CD4-positive, alpha-beta T cell treated with Interleukin-21 for 1 hour (primary cell): ENCODE measurements around the gene MPO.
A peak's percentile ranks its signal among the peaks of the same experiment; 100 is the strongest.

ENCODE experiments used
- DNase-seq: peaks from one replicate; pipeline ENCODE4 v3.0.0-alpha.2; 2020

MPO gene

DNA sequence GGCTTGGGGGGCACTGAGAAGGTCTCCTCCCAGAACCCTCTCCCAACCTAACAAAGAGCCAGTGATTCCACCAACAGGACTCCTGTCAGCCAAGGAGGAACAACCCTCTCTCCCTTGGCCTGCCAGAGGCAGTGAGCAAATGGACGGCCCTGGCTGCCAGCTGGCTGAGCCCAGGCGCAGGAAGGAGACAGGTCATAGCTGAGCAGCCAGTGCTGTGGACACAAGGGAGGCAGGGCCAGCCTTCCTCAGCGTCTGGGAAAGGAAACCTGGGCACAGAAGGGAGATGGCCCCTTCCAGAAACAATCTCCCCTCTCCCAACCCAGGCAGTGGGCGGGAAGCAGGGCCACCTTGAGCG lies 2.1 kb downstream of the MPO start:
- DNase-seq: no peak

DNA sequence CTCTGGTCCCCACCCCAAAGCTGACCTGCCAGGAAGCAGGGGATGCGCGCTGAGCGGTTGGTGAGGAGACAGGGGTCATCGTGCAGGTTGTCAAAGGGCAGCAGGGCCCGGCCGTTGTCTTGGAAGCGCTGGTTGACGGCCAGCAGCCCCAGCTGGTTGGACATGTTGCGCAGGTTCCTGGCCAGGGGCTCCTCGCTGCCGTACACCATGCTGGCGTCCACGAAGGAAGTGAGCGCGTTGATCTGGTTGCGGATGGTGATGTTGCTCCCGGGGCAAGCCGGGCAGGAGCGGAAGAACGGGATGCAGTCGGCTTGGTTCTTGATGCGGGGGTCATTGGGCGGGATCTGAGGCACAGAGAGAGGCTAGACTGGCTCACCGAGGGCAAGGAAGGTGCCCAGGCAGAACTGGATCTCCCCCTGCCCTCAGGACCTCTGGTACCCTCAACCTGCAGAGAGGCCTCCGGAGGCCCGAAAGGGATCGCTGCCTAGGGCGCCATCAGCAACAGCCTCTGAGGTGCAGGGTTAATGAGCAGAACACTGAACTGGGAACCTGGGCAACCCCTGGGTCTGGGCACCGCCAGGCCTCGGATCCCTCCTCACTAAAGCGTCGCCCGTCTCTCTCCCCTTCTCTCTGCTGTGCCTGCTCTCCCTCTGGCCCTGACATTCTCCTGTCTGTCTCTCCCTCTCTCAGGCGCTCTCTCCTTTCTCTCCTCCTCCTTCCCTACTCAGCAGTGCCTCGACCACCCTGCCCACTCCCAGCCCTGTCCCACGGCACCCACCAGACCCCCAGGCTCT lies 2.7 kb downstream of the MPO start:
- no peak for DNase-seq

- peak; percentile 48 for DNase-seq
Measured at GRCh38 chr17:58277107-58277801, 3.5 kb downstream of the MPO start.

- no peak for DNase-seq
Measured at GRCh38 chr17:58276423-58276822, 4.3 kb downstream of the MPO start.

- no peak for DNase-seq
Measured at GRCh38 chr17:58275417-58275816, 5.3 kb downstream of the MPO start.

DNA sequence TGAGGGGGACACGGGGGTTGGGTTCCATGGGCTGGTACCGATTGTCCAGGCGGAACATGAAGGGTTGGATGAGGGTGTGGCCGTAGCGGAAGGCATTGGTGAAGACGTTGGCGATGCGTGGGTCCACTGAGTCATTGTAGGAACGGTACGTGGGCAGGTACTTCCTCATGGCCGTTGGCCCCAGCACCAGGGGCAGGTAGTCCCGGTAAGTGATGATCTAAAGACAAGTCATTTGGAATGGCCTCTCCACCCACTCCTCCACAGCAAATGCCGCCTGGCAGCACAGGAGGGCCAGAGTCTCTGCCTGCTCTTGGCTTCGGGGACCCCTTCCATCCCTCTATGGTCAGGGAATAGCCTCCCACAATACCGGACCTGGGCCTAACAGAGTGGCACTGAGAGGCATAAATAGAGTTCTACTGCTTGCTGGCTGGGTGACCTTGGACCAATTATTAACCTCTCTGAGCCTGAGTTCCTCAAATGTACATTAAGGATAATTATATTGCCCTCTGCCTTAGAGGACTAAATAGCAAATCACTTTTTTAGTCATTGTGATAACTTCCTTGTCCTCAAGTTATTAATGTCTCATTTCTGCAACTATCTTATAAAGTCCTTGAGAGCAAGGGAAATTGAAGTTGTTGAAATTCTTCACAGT lies 7.2 kb downstream of the MPO start:
- DNase-seq: no peak

DNA sequence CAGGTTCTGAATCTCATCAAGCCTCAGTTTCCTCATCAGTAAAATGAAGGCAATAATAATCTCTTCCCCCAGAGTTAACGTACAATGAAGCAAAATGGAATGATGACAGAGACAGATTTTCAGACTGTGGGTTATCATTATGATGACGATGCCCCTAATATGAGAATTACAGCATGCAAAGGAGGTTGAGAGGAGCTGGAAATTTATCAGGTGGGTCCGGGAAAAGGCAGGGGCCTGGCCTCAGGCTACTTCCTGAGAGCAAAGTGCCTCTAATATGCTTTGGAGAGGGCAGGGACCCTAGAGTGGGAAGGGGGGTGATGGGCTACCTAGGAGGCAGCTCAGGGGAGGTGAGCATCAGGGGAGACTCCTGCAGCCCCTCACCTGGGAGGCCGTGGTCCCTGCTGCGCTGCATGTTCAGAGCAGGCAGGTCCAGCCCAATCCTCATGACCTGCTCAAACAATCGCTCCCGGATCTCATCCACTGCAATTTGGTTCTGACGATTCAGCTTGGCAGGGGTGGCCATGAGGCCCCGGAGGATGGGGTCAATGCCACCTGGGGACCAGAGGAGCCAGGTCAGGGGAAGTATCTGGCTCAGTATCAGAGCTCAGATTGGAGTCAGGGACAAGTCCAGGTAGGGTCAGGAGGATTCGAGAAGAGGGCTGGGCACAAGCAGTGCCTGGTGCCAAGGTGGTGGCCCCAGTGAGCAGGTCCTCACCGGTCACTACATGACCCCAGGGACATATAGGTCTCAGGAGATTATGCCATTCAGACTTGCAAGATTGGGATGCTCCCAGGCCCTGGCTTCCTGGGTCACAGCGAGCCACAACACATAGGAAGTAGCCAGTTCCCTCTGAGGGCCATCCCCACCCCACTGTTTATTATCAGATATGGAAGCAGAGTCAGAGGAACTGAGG lies 8.1 kb downstream of the MPO start:
- no peak for DNase-seq

DNA sequence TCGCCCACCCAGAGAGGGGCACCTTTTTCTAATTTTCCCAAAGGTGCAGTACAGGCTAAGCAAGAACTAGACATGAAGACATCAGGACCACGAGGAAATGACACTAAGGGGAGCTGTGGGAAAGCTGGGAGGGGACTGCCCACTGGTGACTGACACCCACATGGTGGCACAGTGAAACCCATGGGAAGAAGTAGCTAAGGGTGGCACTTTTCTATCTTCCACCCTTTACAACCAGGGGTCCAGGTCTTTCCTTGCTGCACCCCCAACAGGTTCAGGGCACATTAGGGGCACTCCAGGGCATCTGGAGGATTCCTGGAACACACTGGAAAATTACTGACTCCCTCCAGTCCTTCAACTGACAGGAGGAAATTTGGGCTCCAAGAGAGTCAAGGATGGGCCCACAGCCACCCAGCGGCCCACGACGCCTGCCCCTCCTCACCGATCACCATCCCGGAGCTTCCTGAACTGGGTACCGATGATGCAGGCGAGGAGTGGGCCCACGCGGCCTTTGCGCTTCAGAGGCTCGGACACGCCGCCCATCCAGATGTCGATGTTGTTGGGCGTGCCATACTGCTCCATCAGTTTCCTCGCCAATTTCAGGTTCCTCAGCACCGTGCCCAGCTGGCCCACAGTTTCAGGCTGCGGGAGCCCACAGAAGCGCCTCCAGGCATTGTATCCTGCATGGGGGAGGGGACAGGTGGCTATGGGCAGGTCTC lies 9.4 kb downstream of the MPO start:
- DNase-seq: no peak

- DNase-seq: no peak
Measured at GRCh38 chr17:58270476-58271215, 10.1 kb downstream of the MPO start.

GRCh38 chr17:58269557-58270291 lies 11.0 kb downstream of the MPO start:
- DNase-seq: no peak

GRCh38 chr17:58268774-58269556 lies 11.8 kb downstream of the MPO start:
- DNase-seq: no peak

- DNase-seq: no peak
Measured at GRCh38 chr17:58268326-58268725, 12.4 kb downstream of the MPO start.

DNA sequence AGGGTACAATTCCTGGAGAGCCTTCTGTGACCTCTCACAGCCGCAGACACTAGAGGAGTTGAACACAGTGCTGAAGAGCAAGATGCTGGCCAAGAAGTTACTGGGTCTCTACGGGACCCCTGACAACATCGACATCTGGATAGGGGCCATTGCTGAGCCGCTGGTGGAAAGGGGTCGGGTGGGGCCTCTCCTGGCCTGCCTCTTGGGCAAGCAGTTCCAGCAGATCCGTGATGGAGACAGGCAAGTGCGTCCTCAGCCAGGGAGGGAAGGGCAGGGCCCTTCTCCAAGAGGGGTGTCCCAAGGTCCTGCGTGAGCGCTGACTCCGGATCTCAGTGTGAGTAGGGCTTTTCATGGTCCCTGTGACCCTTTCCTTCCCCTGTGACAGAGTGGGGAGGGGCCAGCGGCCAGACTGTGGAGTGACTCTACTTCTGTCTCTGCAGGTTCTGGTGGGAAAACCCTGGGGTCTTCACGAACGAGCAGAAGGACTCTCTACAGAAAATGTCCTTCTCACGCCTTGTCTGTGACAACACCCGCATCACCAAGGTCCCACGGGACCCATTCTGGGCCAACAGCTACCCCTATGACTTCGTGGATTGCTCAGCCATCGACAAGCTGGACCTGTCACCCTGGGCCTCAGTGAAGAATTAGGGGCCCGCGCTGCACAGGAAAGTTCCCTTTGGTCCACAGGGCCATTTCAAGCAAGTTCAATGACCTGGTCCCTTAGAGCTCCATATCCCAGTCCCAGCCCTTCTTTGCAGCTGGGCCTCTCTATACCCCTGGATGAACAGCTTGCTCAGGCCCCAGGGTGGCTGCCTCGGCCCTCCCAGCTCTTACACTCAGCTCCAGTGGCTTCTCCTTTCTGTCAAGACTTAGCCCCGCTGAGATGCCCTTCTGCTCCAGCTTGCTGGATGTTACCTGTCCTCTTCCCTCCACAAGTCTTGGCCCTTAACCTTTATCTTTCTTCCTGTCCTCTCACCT lies 13.1 kb downstream of the MPO start:
- DNase-seq: no peak

DNA sequence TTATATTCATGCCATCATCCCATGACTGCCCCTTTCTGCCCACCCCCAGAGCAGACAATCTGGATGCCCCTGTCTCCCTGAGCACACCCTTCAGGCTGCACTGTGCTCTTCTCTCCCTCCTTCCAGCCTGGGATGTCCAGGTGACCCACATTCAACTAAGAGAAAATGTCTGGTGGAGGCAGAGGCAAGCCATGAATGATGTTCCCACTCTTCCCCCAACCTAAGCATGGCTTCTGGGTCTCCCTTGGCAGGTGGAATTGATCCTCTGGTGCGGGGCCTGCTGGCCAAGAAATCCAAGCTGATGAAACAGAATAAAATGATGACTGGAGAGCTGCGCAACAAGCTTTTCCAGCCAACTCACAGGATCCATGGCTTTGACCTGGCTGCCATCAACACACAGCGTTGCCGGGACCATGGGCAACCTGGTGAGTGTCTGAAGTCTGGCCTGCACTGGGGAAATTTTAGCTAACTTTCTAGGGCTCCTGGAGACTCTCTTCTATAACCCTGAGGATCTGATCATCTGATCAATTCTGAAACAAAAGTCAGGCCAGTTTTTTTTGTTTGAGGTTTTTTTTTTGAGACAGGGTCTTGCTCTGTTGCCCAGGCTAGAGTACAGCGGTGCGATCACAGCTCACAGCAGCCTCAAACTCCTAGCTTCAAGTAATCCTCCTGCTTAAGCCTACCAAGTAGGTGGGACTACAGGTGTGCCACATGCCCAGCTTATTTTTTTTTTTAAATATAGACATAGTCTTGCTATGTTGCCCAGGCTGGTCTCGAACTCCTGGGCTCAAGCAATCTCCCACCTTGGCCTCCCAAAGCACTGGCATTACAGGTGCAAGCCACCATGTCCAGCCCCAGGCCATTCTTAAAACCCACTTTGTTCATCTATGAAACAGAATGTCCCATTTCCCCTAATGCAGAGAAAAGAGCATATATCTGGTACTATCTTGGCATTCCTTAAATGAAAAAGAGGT lies 14.5 kb downstream of the MPO start:
- no peak for DNase-seq

DNA sequence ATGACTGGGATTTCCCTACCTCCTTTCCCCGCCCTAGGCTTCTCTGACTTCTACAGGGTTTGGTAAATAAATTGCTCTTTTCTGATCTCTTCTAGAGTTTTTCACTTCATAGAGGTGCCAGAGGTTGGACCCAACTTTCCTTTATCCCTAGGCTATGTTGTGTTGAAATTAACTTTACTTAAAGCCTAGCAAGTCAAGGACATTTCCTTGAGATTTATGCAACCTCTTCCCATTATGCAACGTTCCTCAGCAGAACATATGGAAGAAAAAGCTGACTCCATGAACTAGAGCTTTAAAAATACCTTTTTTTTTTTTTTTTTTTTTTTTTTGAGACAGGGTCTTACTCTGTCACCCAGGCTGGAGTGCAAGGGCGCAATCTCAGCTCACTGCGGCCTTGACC lies 15.5 kb downstream of the MPO start:
- DNase-seq: no peak

GRCh38 chr17:58264407-58265103 lies 16.2 kb downstream of the MPO start:
- DNase-seq: no peak

DNA sequence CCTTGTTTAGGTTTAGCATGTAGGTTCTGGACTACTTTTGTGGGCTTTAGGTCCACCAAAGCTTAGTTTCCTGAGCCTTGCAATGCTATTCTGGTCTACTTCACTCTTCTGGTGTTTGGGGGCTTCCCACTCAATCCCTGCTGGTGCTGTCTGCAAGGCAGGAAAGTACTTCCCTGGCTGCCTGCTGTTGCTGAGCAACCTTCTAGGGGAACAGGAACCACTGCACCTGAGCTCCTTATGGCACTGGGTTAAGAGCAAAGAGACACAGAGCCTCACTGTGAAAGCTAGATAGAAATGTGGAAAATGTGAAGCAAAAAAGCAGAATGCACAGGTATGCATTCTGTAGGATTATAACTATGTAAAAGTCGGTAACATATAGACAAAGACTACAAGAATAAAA lies 17.0 kb downstream of the MPO start:
- no peak for DNase-seq
